ENCODE measurements around the gene PSMD2. TPM values are rescaled to one million over a fixed set of nuclear protein-coding genes. Genes with fewer than 3 reads are reported as not detected.

PSMD2 gene
- total RNA-seq, 2 donors from 2014 or later: 75.0 to 83.7 TPM

DNA sequence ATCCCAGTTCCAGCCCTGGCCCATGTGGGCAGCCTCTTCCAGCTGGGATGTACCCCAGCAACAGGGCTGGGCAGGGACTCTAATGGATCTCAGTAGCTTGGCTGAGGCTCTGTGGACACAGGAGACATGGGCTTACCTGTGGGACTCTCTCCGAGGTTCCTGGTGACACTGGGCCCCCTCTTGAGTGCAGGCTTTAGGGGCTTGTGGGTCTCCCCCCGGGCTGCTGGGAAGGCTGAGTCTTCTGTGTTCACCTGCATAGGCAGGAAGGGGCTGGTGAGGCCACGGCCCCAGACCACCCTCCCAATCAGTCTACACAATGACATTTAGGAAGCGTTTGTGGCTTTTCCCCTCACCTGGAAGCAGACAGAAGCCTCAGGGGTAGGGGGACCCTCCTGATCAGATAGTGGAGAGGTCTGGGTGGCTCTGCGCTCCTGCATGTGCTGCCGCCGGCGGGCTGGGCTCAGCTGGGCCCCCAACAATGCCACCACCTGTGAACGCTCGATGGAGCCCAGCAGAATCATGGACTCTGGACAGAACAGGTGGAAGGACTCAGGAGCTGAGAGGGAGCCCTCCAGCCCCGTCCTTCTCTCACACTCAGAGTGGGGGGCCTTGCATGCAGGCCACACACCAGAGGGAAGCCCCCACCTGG lies 54.0 kb downstream of the PSMD2 start:
- Histone ChIP-seq H3K4me3 (no peak overlapping the region), H3K27ac (peak overlapping the region; percentile 48 to 78 (median 68)), H3K36me3 (replicated peaks in 1 of 2; ENCODE audit: insufficient read depth in 1 of 2, low read depth in 2 of 2) (no peaks in the 10 kb centered on the region), H3K9me3 (no peaks in the 10 kb centered on the region), H3K4me1 (peaks cover 39% of the 10 kb centered on the region), H3K27me3 (no peaks in the 10 kb centered on the region)
- intact Hi-C loops (cut with DNase I): no loop called here
- ATAC-seq: no peak
- TF ChIP-seq, protein P1, sequence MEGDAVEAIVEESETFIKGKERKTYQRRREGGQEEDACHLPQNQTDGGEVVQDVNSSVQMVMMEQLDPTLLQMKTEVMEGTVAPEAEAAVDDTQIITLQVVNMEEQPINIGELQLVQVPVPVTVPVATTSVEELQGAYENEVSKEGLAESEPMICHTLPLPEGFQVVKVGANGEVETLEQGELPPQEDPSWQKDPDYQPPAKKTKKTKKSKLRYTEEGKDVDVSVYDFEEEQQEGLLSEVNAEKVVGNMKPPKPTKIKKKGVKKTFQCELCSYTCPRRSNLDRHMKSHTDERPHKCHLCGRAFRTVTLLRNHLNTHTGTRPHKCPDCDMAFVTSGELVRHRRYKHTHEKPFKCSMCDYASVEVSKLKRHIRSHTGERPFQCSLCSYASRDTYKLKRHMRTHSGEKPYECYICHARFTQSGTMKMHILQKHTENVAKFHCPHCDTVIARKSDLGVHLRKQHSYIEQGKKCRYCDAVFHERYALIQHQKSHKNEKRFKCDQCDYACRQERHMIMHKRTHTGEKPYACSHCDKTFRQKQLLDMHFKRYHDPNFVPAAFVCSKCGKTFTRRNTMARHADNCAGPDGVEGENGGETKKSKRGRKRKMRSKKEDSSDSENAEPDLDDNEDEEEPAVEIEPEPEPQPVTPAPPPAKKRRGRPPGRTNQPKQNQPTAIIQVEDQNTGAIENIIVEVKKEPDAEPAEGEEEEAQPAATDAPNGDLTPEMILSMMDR (IDR thresholded peaks at IDR 0.05): no peak
- no peak for TF ChIP-seq POLR2A (IDR thresholded peaks at IDR 0.05)
- no peak for DNase-seq
- 84% methylated on average over 11 of the region's 11 CpGs; no CpG with 5 or more reads in 1 of the 2 donors for WGBS, 2 donors

DNA sequence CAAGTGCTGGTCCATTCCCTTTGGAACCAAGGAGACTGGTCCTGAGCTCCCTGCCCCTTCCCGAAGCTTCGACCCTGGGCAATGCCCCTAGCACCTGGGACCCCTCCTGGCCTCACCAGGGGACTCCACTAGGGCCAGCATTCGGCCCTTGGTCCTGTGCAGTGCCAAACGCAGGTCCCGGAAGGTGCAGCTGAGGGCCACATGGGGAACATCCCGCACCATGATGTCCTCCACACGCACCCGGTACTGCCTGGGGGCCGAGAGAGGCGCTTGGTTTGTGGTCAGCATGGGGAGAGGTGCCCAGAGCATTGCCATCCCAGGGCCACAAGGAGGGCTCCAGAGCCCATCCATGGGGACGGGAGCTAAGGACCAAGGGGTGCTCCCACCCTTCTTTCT lies 54.5 kb downstream of the PSMD2 start:
- Histone ChIP-seq H3K9me3 (no peaks in the 10 kb centered on the region), H3K36me3 (replicated peaks in 1 of 2; ENCODE audit: insufficient read depth in 1 of 2, low read depth in 2 of 2) (no peaks in the 10 kb centered on the region), H3K27ac (no peak overlapping the region), H3K4me3 (no peak overlapping the region), H3K4me1 (peaks cover 40% of the 10 kb centered on the region), H3K27me3 (no peaks in the 10 kb centered on the region)
- no peak for TF ChIP-seq POLR2A (IDR thresholded peaks at IDR 0.05)
- TF ChIP-seq, protein P1 (IDR thresholded peaks at IDR 0.05): no peak
- 79 to 95% methylated on average over 4 to 11 of the region's 11 CpGs for WGBS, 2 donors
- ATAC-seq (no peak), DNase-seq (no peak)
- intact Hi-C loops (cut with DNase I): no loop called here

DNA sequence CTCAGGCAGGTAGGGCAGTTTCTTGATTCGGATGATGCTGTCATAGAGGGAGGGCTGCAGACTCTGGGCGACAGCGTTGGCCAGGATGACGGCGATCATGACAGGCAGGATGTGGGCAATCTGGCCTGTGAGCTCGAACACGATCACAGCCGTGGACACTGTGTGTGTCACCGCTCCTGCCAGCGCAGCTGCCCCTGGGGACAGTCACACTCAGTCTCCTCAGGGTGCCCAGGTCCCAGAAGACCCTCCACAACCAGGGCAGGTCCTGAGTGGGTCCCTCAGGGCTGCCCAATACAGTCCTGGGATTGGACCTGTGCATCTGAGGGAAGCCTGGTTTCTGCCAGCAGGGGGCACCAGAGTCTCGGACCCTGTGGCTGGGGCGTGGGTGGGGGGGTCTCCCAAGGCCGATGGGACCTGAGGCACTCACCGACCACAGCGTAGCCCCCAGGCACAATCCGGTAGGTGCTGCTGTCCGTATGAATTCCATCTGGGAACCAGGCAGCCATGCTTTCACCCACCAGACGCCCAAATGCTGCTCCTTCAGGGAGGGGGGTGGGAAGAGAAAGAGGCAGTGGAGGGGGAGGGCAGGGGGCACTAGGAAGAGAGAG lies 55.2 kb downstream of the PSMD2 start:
- 45 to 46% methylated on average over 5 to 18 of the region's 18 CpGs for whole genome bisulfite sequencing, 2 donors
- DNase-seq (peak; percentile 50 to 68 (median 58)), ATAC-seq (no peak)
- TF ChIP-seq, protein P1 (IDR thresholded peaks at IDR 0.05): peak; percentile 44 to 77 (median 54)
- TF ChIP-seq POLR2A (IDR thresholded peaks at IDR 0.05): no peak
- no peak overlapping the region for H3K4me3 ChIP-seq
- H3K4me1 ChIP-seq: peaks cover 47% of the 10 kb centered on the region
- H3K27ac ChIP-seq: no peak overlapping the region
- intact Hi-C loops (cut with DNase I): no loop called here
- H3K36me3 ChIP-seq (replicated peaks in 1 of 2; ENCODE audit: insufficient read depth in 1 of 2, low read depth in 2 of 2): no peaks in the 10 kb centered on the region
- no peaks in the 10 kb centered on the region for H3K9me3 ChIP-seq
- H3K27me3 ChIP-seq: no peaks in the 10 kb centered on the region

DNA sequence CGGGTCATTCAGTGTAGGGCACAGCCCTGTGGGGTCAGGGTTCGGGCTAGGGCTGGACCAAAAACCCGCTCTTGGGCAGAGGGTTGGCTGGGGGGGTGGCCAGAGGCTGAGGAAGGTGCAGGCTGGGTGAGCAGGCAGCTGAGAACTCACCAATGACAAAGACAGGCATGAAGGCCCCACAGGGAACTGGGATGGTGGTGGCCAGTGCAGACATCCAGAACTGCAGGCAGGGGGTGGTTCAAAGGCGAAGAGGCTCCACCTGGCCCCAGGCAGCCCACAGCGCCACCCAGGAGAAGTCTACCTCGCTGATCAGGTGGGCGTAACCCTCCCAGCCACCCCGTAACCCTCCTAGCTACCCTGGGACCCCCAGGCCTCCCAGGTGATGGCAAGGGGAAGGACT lies 55.7 kb downstream of the PSMD2 start:
- 74 to 79% methylated on average over 6 to 8 of the region's 8 CpGs for WGBS, 2 donors
- intact Hi-C loops (cut with DNase I): no loop called here
- DNase-seq (no peak), ATAC-seq (no peak)
- TF ChIP-seq, protein P1 (IDR thresholded peaks at IDR 0.05): no peak
- no peak for TF ChIP-seq POLR2A (IDR thresholded peaks at IDR 0.05)
- Histone ChIP-seq H3K4me1 (peaks cover 51% of the 10 kb centered on the region), H3K4me3 (no peak overlapping the region), H3K27ac (no peak overlapping the region), H3K36me3 (replicated peaks in 1 of 2; ENCODE audit: insufficient read depth in 1 of 2, low read depth in 2 of 2) (no peaks in the 10 kb centered on the region), H3K27me3 (no peaks in the 10 kb centered on the region), H3K9me3 (no peaks in the 10 kb centered on the region)
